Upper lobe of left lung (tissue), 6 donors: ENCODE results near the gene NOTCH1. TPM values are rescaled to one million over a fixed set of nuclear protein-coding genes. Genes with fewer than 3 reads are reported as not detected.

Source experiments
- ATAC-seq, 2 donors: fragments of 200-7000 bp; cut with Tn5 transposase; one replicate each; pipeline ENCODE4 v1.9.1; 2022; ENCODE audit warnings: mild to moderate bottlenecking in 2 of 2, moderate library complexity in 2 of 2; ENCODE audit not compliant: low FRiP score in 2 of 2
- DNase-seq, 2 donors: peaks; one replicate each; pipeline ENCODE4 v3.0.0-alpha.2; 2019 to 2020
- H3K27ac ChIP-seq, 4 donors: fragments of 200-600 bp; sonication (generic); one replicate each; pipeline ENCODE4 v1.5.1; 2016 to 2019
- H3K27me3 ChIP-seq, 4 donors: fragments of 200-600 bp; sonication (generic); one replicate each; pipeline ENCODE4 v1.5.1; 2017 to 2019
- H3K36me3 ChIP-seq, 4 donors: fragments of 200-600 bp; sonication (generic); one replicate each; pipeline ENCODE4 v1.5.1; 2016 to 2019
- H3K4me1 ChIP-seq, 4 donors: fragments of 200-600 bp; sonication (generic); one replicate each; pipeline ENCODE4 v1.5.1; 2018 to 2019
- H3K4me3 ChIP-seq, 4 donors: fragments of 200-600 bp; sonication (generic); one replicate each; pipeline ENCODE4 v1.5.1; 2017 to 2019; ENCODE audit warnings: mild to moderate bottlenecking in 2 of 4, moderate library complexity in 1 of 4
- H3K9me3 ChIP-seq, 4 donors: fragments of 200-600 bp; sonication (generic); one replicate each; pipeline ENCODE4 v1.5.1; 2018 to 2019
- CTCF ChIP-seq, 6 experiments: fragments of 450-650 bp in 4 of 6; fragments of 200-600 bp in 2 of 6; sonication (generic) in 2 of 6; IDR thresholded peaks; one replicate each; pipeline ENCODE4 v1.5.1; 2016 to 2019; ENCODE audit warnings: antibody characterized with exemption in 6 of 6
- EP300 ChIP-seq, 4 donors: sonication (generic); formaldehyde crosslinking; IDR thresholded peaks; one replicate each; pipeline ENCODE4 v1.5.1; 2017; ENCODE audit warnings: antibody characterized with exemption in 4 of 4, control low read depth in 2 of 4
- POLR2A ChIP-seq, 4 donors: fragments of 450-650 bp; IDR thresholded peaks; one replicate each; pipeline ENCODE4 v1.5.1; 2016 to 2017; ENCODE audit warnings: antibody characterized with exemption in 4 of 4, mild to moderate bottlenecking in 2 of 4
- POLR2AphosphoS5 ChIP-seq, 2 donors: sonication (generic); formaldehyde crosslinking; IDR thresholded peaks; one replicate each; pipeline ENCODE4 v1.5.1; 2017; ENCODE audit warnings: antibody characterized with exemption in 2 of 2
- WGBS, 2 donors: methylation state at CpG; one replicate each; pipeline ENCODE4 v1.1.5; 2017 to 2018; 5-methylcytosine and 5-hydroxymethylcytosine counted together
- total RNA-seq, 6 donors: library from RNA; depleted of rRNA in 4 of 6; stranded (reverse); fragments of >200 nt in 4 of 6; gene quantifications; one replicate each; pipeline versions ENCODE4 v1.1.0 to v1.2.1, GENCODE V29; 2016 to 2021
- donor health status: DM: no; HTN: no; CAD: no; lungs with moderate emphysema.
- donor health status: DM: no; HTN: yes; CAD: no; lungs with severe emphysema.

The NOTCH1 gene
- total RNA-seq, 6 donors from 2014 or later, result 49.6 to 175 (median 110) TPM

DNA sequence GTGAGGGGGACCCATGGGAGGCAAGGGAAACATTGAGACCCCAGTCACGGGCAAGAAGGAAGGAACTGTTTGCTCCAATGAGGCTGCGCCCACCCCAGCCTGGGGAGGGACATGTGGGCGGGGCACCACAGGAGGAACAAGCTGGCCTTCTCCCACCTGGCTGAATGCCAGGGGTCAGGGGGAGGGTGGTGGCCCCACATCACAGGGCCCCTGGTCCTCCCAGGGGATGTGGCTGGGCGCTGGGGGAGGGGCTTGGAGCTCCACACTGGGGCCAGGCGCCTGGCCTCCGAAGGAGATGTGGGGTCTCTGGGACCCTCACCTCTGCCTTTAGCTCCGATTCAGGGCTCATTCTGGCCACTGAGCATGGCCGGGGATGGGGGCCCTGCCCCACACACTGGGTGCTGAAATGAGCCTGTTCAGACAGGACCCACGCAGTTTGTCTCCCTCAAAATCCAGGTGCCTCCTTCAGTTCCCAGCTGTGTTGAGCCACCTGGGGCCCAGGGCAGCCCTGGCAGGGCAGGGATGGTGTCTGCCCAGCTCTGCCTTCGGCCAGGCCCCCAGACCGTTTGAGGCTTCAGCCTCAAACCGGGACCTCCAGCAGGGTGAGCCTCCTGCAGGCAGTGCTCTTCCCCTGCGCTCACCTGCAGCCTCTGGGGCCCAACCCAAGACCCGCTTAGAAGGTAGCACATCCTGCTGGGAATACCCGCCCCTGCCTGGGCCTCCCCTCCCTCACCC, 33.2 kb upstream of the NOTCH1 start:
- TF ChIP-seq CTCF (IDR thresholded peaks at IDR 0.05) (peak in 1 of 6 experiments; percentile 32), EP300 (IDR thresholded peaks at IDR 0.05) (no peak)
- WGBS, 2 donors, result 68 to 70% methylated on average over 4 to 9 of the region's 15 CpGs
- ATAC-seq (peak in 1 of 2 donors; percentile 38), DNase-seq (peak in 1 of 2 donors; percentile 65)
- H3K27ac ChIP-seq, result no peak overlapping the region
- peaks cover 5 to 20% (median 9%) of the 10 kb centered on the region in 4 donors for H3K4me1 ChIP-seq
- no peaks in the 10 kb centered on the region for H3K27me3 ChIP-seq
- H3K9me3 ChIP-seq, result no peaks in the 10 kb centered on the region
- no peak overlapping the region for H3K4me3 ChIP-seq
- no peaks in the 10 kb centered on the region for H3K36me3 ChIP-seq

- Histone ChIP-seq H3K27ac (no peak overlapping the region), H3K4me1 (peaks cover 5 to 19% (median 9%) of the 10 kb centered on the region in 4 donors), H3K27me3 (no peaks in the 10 kb centered on the region), H3K9me3 (no peaks in the 10 kb centered on the region), H3K4me3 (no peak overlapping the region), H3K36me3 (no peaks in the 10 kb centered on the region)
- peak in 1 of 2 donors; percentile 45 for DNase-seq
- TF ChIP-seq EP300 (IDR thresholded peaks at IDR 0.05) (no peak), POLR2A (IDR thresholded peaks at IDR 0.05) (no peak), POLR2AphosphoS5 (IDR thresholded peaks at IDR 0.05) (no peak), CTCF (IDR thresholded peaks at IDR 0.05) (no peak)
- ATAC-seq, result peak in 1 of 2 donors; percentile 6
- WGBS, 2 donors, result 50% methylated on average over 6 of the region's 7 CpGs; no CpG with 5 or more reads in 1 of the 2 donors
Observed at GRCh38 chr9:136578626-136578914, 32.7 kb upstream of the NOTCH1 start.

- H3K36me3 ChIP-seq, result no peaks in the 10 kb centered on the region
- no peak overlapping the region for H3K27ac ChIP-seq
- H3K4me3 ChIP-seq, result no peak overlapping the region
- ATAC-seq, result peak in 1 of 2 donors; percentile 8
- H3K4me1 ChIP-seq, result peaks cover 5 to 19% (median 9%) of the 10 kb centered on the region in 4 donors
- H3K27me3 ChIP-seq, result no peaks in the 10 kb centered on the region
- H3K9me3 ChIP-seq, result no peaks in the 10 kb centered on the region
- DNase-seq, result peak in 1 of 2 donors; percentile 68
- TF ChIP-seq EP300 (IDR thresholded peaks at IDR 0.05), result no peak
- TF ChIP-seq CTCF (IDR thresholded peaks at IDR 0.05), result no peak
- TF ChIP-seq POLR2A (IDR thresholded peaks at IDR 0.05), result no peak
- TF ChIP-seq POLR2AphosphoS5 (IDR thresholded peaks at IDR 0.05), result no peak
- WGBS, 2 donors, result 71 to 90% methylated on average over 11 to 26 of the region's 27 CpGs
Observed at GRCh38 chr9:136577941-136578625, 32.2 kb upstream of the NOTCH1 start.

DNA sequence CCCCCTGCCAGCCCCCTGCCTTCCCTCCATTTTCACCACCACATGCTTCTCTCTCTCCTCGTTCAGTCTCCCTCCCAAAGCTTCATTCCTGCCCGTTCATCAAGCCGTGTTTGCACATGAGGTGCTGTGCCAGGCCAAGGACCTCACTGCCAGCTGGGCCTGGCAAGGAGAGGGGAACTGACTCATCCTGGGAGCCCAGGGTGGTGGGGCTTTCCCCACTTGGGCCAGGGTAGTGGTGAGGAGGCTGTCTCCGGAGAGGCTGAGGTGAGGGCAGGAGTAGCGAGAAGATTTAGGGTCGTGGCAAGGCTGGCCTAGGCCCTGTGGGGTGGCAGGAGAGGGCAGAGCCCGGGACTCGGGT, 30.4 kb upstream of the NOTCH1 start:
- WGBS, 2 donors, result 57 to 58% methylated on average over 8 of the region's 8 CpGs
- no peaks in the 10 kb centered on the region for H3K27me3 ChIP-seq
- H3K27ac ChIP-seq, result no peak overlapping the region
- DNase-seq, result peak; percentile 37 to 67
- ATAC-seq, result peak in 1 of 2 donors; percentile 65
- H3K4me1 ChIP-seq, result peaks cover 19 to 36% (median 22%) of the 10 kb centered on the region in 4 donors
- H3K36me3 ChIP-seq, result no peaks in the 10 kb centered on the region
- TF ChIP-seq CTCF (IDR thresholded peaks at IDR 0.05) (no peak), POLR2AphosphoS5 (IDR thresholded peaks at IDR 0.05) (no peak), EP300 (IDR thresholded peaks at IDR 0.05) (no peak), POLR2A (IDR thresholded peaks at IDR 0.05) (no peak)
- no peaks in the 10 kb centered on the region for H3K9me3 ChIP-seq
- H3K4me3 ChIP-seq, result no peak overlapping the region
